EL (cell line): Measurements from ENCODE around the gene RGS11.

ENCODE experiments used
- DNase-seq: peaks from one replicate; pipeline ENCODE4 v3.0.0-alpha.2; 2016

RGS11 gene

GRCh38 chr16:228151-228851 is 47.4 kb downstream of the RGS11 start:
- DNase-seq = peak; percentile 13

- DNase-seq = no peak
These were observed 55.7 kb downstream of the RGS11 start for GRCh38 chr16:220021-220420.
